Fibroblast of villous mesenchyme (primary cell): ENCODE data around the gene HOXA10. TPM values are rescaled to one million over a fixed set of nuclear protein-coding genes. Genes with fewer than 3 reads are reported as not detected.
A peak's percentile ranks its signal among the peaks of the same experiment; 100 is the strongest.

Experiments used
- DNase-seq: peaks from one replicate; pipeline ENCODE4 v3.0.0-alpha.2; 2010; ENCODE audit warnings: low read depth
- H3K4me3 ChIP-seq: 2 replicates; pipeline ENCODE4 v1.5.1; 2011; ENCODE audit warnings: low read depth, mild to moderate bottlenecking, low read length
- total RNA-seq: library from RNA; depleted of rRNA; stranded (reverse); fragments of >200 nt; gene quantifications from 2 replicates; pipeline ENCODE4 v1.2.3, GENCODE V29; 2012
- TF ChIP-seq, protein P1 (sequence below): IDR thresholded peaks from 2 replicates; pipeline ENCODE4 v1.5.1; 2012; ENCODE audit warnings: low read depth, mild to moderate bottlenecking, low read length; ENCODE audit not compliant: insufficient read depth

Gene HOXA10
- total RNA-seq, 1 donor, result 47.1 TPM

- peak; percentile 40 for DNase-seq
- TF ChIP-seq, protein P1, sequence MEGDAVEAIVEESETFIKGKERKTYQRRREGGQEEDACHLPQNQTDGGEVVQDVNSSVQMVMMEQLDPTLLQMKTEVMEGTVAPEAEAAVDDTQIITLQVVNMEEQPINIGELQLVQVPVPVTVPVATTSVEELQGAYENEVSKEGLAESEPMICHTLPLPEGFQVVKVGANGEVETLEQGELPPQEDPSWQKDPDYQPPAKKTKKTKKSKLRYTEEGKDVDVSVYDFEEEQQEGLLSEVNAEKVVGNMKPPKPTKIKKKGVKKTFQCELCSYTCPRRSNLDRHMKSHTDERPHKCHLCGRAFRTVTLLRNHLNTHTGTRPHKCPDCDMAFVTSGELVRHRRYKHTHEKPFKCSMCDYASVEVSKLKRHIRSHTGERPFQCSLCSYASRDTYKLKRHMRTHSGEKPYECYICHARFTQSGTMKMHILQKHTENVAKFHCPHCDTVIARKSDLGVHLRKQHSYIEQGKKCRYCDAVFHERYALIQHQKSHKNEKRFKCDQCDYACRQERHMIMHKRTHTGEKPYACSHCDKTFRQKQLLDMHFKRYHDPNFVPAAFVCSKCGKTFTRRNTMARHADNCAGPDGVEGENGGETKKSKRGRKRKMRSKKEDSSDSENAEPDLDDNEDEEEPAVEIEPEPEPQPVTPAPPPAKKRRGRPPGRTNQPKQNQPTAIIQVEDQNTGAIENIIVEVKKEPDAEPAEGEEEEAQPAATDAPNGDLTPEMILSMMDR, result no peak
- H3K4me3 ChIP-seq, result peak overlapping the region; percentile 29
Measured at GRCh38 chr7:27143950-27144780, 30.0 kb downstream of the HOXA10 start.

DNA sequence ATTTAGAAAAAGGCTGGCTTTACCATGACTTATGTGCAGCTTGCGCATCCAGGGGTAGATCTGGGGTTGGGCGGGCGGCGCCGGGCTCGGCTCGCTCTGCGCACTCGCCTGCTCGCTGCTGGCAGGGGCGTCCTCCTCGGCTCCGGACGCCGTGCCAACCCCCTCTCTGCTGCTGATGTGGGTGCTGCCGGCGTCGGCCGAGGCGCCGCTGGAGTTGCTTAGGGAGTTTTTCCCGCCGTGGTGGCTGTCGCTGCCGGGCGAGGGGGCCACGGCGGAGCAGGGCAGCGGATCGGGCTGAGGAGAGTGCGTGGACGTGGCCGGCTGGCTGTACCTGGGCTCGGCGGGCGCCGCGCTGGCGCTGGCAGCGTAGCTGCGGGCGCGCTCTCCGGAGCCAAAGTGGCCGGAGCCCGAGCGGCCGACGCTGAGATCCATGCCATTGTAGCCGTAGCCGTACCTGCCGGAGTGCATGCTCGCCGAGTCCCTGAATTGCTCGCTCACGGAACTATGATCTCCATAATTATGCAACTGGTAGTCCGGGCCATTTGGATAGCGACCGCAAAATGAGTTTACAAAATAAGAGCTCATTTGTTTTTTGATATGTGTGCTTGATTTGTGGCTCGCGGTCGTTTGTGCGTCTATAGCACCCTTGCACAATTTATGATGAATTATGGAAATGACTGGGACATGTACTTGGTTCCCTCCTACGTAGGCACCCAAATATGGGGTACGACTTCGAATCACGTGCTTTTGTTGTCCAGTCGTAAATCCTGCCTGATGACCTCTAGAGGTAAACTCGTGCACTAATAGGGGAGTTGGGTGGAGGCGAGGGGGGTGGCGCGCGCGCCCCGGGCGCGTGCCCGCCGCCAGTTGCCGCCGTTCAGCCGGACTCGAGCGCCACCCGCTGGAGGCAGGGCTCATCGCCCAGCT lies 30.8 kb downstream of the HOXA10 start, which contains the start of gene HOXA5:
Gene HOXA5 (minus strand): TSS at position 659 of the 927 bp plus-strand sequence. CDS start 74 bp downstream, at position 585.
- H3K4me3 ChIP-seq, result peak within 1 kb of the TSS; percentile 60
- DNase-seq, result peak; percentile 96
- TF ChIP-seq, protein P1, result peak; percentile 63

DNA sequence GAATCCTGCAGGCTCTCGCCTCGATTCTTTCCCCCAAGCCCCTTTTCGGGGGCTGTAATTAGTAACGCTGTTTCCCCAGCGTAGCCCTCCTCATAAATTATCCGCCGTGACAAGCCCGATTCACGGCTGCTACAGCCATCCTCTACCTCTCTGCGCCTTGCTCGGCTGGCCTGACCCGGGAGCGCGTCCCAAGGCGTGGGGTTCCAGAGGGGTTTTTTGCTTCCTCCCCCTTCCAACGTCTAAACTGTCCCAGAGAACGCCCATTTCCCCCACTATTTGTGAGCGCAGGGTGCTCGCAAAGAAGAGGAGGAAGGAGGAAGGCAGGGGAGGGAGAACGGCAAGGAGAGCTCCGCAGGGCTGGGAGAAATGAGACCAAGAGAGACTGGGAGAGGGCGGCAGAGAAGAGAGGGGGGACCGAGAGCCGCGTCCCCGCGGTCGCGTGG lies 31.5 kb downstream of the HOXA10 start:
- DNase-seq, result no peak
- TF ChIP-seq, protein P1, result no peak
- H3K4me3 ChIP-seq, result peak overlapping the region; percentile 60

DNA sequence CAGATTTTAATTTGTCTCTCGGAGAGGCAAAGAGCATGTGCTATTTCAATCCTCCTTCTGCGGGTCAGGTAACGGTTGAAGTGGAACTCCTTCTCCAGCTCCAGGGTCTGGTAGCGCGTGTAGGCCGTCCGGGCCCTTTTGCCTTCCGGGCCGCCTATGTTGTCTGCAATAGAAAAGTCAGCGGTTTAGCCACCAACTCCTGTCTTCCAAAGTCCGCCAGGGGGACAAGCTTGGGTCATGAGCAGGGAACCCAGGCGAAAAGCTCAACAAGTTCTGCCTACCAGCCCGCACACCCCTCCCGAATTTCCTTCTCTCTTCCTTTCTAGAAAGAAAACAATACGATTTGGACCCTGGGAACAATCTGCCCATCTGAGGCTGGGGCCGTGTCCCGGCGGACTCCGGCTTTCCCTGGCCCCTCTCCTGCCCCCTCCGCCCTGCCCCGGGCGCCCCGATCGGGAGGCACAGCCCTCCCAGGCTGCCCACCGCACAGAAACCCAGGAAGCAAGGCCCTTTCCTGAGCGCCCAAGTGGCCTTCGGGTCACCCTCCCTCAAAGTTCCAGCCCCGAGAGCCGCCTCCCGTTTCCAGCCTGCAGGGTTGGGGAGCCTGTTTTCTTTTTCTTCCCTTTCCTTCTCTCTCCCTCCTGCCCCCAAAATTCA lies 32.1 kb downstream of the HOXA10 start:
- DNase-seq, result peak; percentile 43
- TF ChIP-seq, protein P1, result no peak
- H3K4me3 ChIP-seq, result peak overlapping the region; percentile 60

DNA sequence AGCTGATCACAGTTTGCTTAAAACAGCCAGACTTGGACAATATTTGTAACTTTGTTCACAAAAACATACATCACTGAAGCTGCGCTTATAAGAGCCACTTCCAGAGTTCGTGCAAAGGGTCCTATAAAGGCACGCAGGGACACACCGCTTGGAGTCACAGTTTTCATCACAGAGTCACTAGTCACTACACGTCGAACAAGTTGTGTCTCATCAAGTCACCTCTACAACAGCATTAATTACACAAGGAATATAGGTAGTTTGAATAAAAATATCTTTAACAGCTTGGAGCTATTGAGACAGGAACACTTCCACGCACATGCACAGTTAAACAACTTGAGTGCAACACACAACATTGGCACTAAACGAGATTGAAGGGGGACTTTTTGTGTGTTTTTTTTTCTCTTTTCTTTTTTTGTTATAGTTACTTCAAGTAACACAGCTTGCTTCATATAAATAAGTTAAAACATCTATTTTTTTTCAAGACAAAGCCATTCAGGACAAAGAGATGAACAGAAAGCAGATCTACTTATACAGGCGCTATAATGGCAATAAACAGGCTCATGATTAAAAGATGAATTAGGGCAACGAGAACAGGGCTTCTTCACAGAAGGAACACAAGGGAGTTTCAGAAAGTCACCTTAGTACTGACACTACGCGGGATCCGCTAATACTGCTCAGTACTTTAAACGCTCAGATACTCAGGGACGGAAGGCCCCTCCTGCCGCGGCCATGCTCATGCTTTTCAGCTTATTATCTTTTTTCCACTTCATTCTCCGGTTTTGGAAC lies 32.8 kb downstream of the HOXA10 start:
- peak overlapping the region; percentile 60 for H3K4me3 ChIP-seq
- TF ChIP-seq, protein P1, result no peak
- no peak for DNase-seq
